Right lobe of liver (tissue), 4 donors: Measurements from ENCODE around the gene ATF4.

ENCODE experiments used
- POLR2A ChIP-seq: fragments of 450-650 bp; IDR thresholded peaks from one replicate; pipeline ENCODE4 v1.6.1; 2017; ENCODE audit warnings: antibody characterized with exemption, mild to moderate bottlenecking
- TF ChIP-seq, protein P1 (sequence below), 4 donors: fragments of 200-600 bp in 3 of 4; fragments of 450-650 bp in 1 of 4; IDR thresholded peaks; one replicate each; pipeline versions ENCODE4 v1.5.1 to v1.8.0; 2016 to 2022; ENCODE audit warnings: antibody characterized with exemption in 4 of 4, mild to moderate bottlenecking in 2 of 4
- donor health status: DM: no; HTN: no; CAD: no.
- donor health status: DM: no; HTN: no; CAD: no.
- donor health status: DM: no; HTN: yes; CAD: no.

DNA sequence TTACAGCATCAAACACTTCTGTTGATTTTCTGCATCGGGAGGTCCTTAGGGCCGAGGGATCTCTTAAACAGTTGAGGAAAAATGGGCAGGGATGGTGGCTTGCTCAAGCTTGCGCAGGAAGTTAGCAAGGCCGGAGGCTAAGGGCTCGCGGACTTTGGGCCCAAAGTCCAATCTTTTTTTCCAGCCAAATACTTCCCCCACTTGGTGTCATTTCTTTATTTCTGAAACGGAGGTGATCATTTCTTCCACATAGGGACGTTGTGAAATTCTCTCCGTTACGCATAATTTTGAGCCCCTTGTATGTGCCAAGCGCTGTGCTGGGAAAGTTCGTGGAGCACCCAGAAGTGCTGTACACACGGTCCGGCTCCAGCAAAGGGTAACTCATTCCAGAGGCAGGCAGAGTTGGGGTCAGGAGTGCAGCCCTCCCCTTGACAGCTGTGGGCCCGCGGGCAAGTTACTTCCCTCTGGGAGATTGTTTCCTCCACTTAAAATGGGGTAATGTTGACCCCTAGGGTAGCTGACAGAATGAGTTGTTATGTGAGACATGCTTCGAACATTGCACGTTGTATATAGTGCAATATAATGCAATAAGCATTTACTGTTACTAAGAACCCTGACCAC lies 17.5 kb upstream of the ATF4 start:
- TF ChIP-seq, protein P1, sequence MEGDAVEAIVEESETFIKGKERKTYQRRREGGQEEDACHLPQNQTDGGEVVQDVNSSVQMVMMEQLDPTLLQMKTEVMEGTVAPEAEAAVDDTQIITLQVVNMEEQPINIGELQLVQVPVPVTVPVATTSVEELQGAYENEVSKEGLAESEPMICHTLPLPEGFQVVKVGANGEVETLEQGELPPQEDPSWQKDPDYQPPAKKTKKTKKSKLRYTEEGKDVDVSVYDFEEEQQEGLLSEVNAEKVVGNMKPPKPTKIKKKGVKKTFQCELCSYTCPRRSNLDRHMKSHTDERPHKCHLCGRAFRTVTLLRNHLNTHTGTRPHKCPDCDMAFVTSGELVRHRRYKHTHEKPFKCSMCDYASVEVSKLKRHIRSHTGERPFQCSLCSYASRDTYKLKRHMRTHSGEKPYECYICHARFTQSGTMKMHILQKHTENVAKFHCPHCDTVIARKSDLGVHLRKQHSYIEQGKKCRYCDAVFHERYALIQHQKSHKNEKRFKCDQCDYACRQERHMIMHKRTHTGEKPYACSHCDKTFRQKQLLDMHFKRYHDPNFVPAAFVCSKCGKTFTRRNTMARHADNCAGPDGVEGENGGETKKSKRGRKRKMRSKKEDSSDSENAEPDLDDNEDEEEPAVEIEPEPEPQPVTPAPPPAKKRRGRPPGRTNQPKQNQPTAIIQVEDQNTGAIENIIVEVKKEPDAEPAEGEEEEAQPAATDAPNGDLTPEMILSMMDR (IDR thresholded peaks at IDR 0.05), result no peak
- peak; percentile 21 for TF ChIP-seq POLR2A
